ENCODE data around the gene HAUS1.
"Not testable (repeated sequence)": the region's sequence is repeated elsewhere in the genome, so short reads cannot be mapped to it uniquely, and the experiment has no call there.

HAUS1 gene

GRCh38 chr18:46104128-46104911, at the start of gene HAUS1:
HAUS1 (plus strand) TSS chr18:46104385; CDS start chr18:46104412, 27 bp downstream.
- DNase-seq = peak; percentile 79

- DNase-seq = no peak
Measured at GRCh38 chr18:46054956-46055837, 49.0 kb upstream of the HAUS1 start.

DNA sequence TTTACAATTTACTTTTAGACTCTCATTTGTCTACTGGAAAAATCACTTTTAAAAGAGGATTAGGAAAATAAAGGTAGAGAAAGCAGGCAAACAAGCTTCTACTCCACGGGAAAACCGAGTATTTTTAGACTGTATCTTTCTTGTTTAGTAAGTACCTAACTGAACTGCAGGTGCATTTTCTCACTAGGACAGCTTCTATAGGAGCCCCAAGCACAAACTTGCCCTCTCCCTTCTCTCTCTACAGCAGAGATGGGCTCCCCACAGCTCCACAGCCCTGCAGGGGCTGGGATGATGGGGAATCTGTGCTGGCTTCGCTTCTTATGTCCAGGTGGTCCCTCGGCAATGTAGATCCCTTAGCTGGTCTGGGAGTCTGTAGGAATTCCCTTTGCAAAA, 48.4 kb upstream of the HAUS1 start:
- DNase-seq = no peak

GRCh38 chr18:46060359-46060841, 43.8 kb upstream of the HAUS1 start:
- DNase-seq = no peak

DNA sequence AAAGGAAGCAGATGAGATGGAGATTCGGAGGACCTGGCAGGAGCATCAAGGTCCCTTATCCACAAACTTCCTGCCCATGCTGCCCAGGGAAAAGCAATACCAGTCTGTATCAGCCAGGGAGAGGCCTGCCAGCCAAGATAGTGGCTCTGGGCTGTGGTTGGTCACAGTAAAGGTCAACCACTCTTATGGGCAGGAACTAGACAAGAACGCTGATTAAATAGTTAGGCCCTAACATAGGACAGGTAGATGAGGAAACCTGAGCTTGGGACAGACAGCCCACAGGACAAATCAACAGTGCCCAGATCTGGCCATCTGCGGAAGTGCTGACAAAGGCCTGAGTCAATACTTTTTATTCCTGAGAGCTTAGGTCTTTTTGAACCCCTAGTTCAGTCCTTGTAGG, 42.8 kb upstream of the HAUS1 start:
- DNase-seq = no peak

- DNase-seq = no peak
Measured at GRCh38 chr18:46061796-46062195, 42.4 kb upstream of the HAUS1 start.

DNA sequence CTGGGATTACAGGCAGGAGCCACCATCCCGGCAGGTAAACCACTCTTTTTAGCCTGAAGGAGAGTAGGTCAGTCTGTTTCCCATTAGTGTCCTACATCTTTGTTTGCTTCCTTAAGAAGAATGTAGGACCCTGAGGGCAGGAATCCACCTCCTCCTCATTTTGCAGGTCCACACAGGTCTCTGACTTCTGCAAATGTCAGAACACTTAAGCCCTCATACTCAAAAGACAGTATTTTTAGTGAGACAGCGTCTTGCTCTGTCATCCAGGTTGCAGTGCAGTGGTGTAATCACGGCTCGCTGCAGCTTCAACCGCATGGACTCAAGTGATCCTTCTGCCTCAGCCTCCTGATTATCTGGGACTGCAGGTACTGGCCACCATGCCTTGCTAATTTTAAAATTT, 41.4 kb upstream of the HAUS1 start:
- DNase-seq = no peak

- DNase-seq = no peak
Measured at GRCh38 chr18:46067438-46068007, 36.7 kb upstream of the HAUS1 start.

GRCh38 chr18:46068763-46069162, 35.4 kb upstream of the HAUS1 start:
- DNase-seq = no peak

GRCh38 chr18:46069524-46069923, 34.7 kb upstream of the HAUS1 start:
- no peak for DNase-seq

GRCh38 chr18:46070232-46070631, 34.0 kb upstream of the HAUS1 start:
- DNase-seq = no peak

- DNase-seq = peak in 1 of 2 donors; percentile 20
Measured at GRCh38 chr18:46070815-46071652, 33.2 kb upstream of the HAUS1 start.

GRCh38 chr18:46071653-46072375, 32.4 kb upstream of the HAUS1 start, which contains the start of gene PSTPIP2:
PSTPIP2 (minus strand) TSS chr18:46072260; CDS start chr18:46072188, 72 bp downstream.
- peak; percentile 54 to 63 for DNase-seq

- DNase-seq = no peak
Measured at GRCh38 chr18:46072376-46072867, 31.8 kb upstream of the HAUS1 start.

GRCh38 chr18:46072959-46073358, 31.2 kb upstream of the HAUS1 start:
- DNase-seq = no peak

DNA sequence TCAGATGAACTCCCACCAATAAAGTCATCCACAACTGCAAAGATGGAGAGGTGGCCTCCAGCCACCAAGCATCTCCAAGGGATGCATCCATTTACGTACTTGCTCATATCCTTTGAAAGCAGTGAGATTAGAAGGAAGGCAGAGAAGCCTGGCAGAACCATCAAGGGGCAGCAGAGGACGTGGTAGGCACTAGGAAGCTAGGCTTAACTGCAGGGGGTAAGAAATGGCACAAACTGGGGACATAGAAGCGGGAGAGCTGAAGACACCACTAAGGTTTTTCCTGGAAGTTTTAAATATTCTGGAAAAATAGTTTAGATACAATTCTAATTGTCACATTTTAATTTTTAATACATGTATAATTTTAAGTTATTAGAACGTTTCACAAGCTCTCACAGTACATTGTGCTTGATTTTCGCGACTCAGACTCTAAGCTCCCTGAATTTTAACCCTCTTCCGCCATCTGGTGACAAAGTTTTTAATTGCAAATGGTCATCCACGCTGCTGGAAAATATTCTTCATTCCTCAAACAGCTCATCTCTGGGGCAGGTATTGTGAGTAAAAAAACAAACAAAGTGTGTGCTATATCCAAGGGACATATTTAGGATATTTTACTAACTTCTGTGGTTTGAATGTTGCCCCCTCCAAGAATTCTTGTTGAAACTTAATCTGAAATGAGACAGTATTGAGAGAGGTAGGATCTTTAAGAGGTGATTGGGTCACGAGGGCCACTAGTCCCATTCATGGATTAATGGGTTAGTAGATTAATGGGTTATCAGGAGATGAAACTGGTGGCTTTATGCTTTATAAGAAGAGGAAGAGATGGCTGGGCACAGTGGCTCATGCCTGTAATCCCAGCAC, 30.5 kb upstream of the HAUS1 start:
- DNase-seq = peak; percentile 67 to 73

DNA sequence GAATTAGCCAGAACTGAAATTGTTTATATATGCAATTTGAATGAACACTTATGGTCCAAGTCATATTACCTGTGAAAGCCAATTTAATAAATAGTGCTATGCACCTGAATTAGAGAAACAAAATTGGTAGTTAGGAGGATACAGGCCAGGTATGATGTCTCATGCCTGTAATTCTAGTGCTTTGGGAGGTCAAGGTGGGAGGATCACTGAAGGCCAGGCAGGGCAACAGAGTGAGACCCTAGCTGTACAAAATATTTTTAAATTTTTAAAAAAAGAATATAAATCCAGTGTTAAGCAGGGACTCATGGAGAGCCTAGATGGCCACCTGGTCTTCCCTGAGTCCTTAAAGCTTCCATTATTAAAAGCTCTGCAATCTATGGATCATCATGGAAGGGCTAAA, 24.8 kb upstream of the HAUS1 start:
- no peak for DNase-seq

DNA sequence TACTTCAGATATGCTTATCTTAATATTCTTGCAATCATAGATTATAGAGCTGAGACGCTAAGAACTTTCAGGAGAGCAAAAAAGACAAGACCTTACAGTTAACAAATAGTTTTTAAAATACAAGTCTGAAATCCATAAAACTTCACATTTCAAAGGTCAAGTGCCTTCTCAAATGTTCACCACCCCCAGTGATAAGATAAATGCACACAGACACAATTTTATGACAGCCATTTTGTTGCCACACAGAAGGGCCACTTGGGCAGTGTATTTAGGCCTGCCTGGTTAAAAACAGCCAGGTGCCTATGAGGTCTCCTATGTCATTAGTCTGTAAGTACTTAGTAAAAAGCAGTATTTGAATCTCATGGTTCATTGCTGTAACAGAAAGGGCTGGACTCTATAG, 24.0 kb upstream of the HAUS1 start:
- no peak for DNase-seq

- DNase-seq = no peak
Measured at GRCh38 chr18:46084431-46084830, 19.8 kb upstream of the HAUS1 start.

DNA sequence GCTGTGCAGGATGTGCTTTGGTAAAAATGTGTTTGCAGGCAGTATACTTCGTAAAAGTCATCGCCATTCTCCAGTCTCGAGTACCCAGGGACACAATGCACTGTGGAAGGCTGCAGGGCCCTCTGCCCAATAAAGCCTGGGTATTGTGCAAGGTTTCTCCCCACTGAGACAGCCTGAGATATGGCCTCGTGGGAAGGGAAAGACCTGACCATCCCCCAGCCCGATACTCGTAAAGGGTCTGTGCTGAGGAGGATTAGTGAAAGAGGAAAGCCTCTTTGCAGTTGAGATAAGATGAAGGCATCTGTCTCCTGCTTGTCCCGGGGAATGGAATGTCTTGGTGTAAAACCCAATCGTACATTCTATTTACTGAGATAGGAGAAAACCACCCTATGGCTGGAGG, 15.7 kb upstream of the HAUS1 start:
- DNase-seq = not testable (repeated sequence)

DNA sequence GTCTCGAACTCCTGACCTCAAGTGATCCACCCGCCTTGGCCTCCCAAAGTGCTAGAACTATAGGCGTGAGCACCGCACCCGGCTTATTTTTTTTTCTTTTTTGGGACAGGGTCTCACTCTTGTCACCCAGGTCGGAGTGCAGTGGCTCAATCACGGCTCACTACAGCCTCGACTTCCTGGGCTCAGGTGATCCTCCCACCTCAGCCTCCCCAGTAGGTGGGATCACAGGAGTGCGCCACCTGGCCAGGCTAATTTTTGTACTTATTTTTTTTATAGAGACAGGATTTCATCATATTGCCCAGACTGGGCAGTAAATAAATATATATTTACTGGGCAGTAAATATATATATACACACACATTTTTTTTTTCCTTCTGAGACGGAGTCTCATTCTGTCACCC, 8.7 kb upstream of the HAUS1 start:
- no peak for DNase-seq

Measured in stimulated activated CD4-positive, alpha-beta T cell treated with anti-CD3 and anti-CD28 coated beads, Interleukin-2, amount 100 ng/mL, for 48 hours (primary cell).